ENCODE data around the gene PFKP. TPM values are rescaled to one million over a fixed set of nuclear protein-coding genes. Genes with fewer than 3 reads are reported as not detected.

The PFKP gene
- polyA plus RNA-seq, 5 donors = 6.3 to 10.6 (median 9.3) TPM

DNA sequence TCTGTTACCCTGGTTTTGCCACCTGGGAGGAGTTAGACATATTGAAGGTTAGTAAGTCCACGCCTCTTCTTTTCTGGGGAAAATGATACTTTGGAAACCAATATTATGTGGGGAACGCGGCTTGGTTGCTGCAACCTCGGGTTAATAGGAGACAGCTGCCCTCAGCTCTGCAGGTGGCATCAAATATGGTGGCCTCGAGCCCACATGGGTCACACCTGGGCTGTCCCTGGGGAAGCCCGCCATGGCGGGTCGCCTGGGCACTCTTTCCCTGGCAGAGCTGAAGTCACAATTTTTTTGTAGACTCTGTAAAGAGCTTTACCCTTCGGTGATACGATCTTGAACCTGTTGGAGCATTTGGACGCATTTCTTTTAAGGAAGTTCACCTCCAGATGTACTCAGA, 2.5 kb downstream of the PFKP start:
- no peak for DNase-seq

- DNase-seq = no peak
These were observed 4.3 kb downstream of the PFKP start for GRCh38 chr10:3071405-3072198.

- no peak for DNase-seq
These were observed 5.5 kb downstream of the PFKP start for GRCh38 chr10:3072641-3073360.

DNA sequence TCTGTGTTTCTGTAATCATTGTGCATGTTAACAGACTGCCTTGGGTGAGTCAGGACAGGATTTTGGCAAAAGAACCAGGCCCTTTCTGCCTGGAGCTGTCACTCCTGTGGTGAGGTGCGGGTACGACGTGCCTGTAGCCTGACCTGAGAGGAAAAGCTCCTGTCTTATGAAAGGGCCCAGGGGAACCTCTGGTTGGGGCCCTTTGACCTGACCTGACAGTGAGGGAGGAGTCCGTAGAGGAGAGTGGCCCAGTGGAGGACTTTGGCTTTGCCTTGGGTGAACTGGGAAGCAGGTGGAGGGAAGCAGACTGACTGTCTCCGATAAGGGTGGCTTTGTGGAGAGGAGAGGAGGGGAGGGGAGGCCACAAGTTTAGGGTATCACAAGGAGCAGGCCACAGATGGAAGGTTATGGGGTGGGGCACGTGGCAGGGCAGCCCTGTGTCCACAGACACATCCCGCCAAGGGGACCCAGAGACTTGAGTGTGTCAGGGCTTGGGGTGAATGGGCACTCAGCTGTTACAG, 6.9 kb downstream of the PFKP start:
- no peak for DNase-seq

- DNase-seq = no peak
These were observed 7.7 kb downstream of the PFKP start for GRCh38 chr10:3074985-3075600.

DNA sequence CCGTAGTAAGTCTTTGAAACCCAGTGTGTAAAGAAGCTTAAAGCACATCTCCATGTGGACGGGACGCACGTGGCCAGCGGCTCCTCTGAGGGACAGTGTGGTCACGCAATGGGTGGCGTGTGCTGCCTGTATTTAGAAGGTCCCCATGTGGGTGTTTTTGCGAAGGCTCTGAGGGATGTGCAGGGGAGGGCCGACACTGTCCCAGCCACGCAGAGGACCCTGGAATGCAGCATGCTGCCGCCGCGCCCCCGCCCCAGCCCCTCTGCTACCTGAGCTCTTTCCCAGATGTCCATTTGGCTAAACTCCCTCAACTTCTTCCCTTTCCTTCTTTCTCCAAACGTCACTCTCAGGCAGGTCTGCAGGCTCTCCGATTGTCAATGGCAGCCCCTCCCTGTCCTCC, 8.8 kb downstream of the PFKP start:
- no peak for DNase-seq

- DNase-seq = no peak
These were observed 10.2 kb downstream of the PFKP start for GRCh38 chr10:3077509-3077908.

GRCh38 chr10:3077940-3078630, 10.7 kb downstream of the PFKP start:
- no peak for DNase-seq

- no peak for DNase-seq
These were observed 14.1 kb downstream of the PFKP start for GRCh38 chr10:3081383-3081981.

DNA sequence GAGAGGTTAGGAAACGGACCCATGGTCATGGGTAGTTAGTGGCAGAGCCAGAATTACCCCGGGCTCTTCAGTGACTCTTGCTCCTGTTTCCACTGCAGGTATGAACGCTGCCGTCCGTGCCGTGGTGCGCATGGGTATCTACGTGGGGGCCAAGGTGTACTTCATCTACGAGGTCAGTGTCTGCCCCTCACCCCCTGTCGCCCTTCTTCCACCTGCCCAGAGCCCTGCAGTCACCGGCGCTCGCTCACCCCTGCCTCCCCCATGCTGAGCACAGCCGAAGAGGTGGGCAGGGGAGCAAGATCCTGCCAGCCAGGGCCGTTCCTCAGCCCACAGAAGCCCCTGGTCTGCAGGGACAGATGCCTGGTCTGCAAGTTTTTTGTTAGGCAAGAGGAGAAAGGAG, 14.9 kb downstream of the PFKP start:
- no peak for DNase-seq

GRCh38 chr10:3085785-3086567, 18.6 kb downstream of the PFKP start:
- no peak for DNase-seq

DNA sequence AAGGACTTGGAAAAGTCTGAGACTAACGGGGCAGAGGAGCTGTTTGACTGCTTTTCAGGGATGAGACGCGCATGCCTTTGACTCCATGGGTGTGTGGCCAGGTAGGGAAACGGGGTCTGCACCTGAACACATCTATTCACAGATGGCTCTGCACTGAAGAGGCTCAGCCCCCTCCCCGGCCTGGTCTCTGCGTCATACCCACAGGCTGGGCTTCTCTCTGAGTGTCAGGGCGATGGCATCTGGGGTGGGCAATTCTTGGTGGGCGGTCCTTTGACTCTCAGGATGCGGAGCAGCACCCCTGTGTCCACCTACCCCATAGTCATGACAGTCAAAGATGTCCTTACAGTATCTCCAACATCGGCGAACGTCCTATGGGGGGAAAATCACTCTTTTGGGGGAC, 23.0 kb downstream of the PFKP start:
- DNase-seq = no peak

DNA sequence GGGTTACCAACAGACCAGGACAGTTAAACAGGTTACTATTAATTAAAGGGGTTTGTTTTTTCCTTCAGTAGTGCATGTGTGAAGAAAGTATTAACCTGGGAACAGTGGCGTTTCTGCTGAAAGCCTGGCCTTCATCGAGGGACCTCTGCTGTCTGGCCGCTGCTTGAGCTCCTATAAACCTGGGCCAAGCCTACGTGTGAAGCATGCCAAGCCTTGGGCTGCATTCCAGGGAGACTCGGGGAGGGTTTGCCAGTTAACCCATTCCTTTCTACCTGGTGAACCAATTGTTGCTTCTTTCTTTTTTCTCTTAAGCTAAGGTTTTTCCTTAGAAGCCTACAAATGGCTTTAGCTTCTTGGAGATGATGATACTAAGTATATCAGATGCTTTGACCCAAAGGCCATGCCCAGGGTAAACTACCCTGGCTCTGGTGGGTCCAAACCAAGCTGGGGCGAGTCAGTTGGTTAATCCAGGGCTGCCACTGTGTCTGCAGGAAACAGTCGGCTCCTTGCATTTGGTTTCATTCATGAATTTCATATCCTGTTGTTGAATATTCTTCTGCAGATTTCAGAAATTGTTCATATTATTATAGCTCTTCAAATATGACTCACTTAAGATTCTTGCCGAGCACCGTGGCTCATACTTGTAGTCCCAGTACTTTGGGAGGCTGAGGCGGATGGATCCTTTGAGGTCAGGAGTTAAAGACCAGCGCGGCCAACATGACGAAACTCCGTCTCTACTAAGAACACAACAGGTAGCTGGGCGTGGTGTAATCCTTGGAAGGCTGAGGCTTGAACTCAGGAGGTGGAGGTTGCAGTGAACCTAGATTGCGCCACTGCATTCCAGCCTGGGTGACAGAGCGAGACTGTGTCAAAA, 23.8 kb downstream of the PFKP start:
- peak; percentile 46 to 47 for DNase-seq

DNA sequence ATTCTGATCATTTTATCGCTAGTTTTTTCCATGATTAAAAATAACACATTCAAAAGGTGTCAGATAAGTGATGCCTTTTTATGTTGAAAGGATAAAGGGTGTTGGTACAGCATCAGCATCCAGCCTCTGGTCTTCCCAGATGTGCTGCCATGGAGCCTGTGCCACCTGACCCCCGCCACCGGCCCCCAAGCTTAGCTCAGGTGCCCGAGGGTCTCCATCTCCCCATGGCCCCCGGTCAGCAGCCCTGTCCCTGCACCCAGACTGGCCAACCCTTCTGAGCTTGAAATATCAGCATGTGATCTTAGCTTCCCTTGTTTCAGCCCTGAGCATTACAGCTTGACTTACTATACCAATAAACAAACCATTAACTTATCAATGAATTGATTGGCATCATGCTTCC, 24.6 kb downstream of the PFKP start:
- no peak for DNase-seq

DNA sequence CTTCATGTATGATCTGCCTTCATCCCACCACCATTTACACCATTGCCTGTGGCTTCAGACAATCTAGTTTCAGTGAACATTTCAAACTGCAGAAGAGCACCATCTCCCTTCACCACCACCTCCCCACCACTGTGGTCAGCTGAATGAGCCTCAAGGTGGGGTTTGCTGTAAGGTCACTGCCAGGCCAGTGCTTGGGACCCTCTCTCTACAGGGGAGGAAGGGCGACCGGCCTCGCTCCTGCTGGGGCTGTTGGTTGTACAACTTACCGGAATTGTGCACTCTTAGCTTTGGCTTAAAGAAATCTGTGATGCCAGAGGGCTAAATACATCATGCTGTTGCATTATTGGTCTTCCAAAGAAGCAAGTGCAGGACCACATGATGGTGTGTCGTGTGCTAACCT, 26.6 kb downstream of the PFKP start:
- no peak for DNase-seq

- DNase-seq = no peak
These were observed 27.3 kb downstream of the PFKP start for GRCh38 chr10:3094609-3095036.

DNA sequence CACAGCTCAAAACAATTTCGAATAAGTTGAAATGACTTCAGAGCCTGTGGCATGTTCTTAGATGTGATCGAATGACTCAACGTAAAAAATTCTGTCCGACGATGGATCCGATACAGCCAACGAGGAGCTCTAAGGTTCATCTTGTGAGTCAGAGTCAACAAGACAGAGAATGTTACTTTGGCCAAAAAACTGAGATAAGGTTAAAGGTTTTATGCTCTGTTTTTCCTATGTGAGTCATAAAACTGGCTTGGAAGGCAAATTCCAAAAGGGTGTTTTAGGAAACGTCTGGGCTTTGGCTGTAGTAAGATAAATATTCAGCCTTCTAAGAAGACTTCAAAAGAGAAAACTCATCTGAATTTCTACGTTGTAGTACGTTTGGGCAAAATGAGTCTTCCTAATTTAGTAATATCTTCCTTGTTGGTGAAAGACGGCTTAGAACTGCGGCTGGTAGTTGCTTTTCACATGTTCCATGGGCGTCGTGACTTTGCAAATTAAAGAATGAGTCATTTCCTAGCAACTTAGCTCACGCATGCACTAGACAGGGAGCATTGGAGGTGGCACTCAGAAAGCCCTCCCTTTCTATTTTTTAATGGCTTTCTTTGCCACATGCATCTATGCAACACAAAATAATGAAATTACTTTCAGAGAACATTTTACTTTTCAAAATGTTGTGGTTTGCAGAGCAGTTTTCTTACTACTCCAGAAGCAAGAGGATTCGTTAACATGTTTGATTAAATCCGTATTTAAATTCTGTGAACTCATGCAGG, 28.2 kb downstream of the PFKP start:
- peak; percentile 44 to 65 for DNase-seq

GRCh38 chr10:3096149-3096548, 28.8 kb downstream of the PFKP start:
- DNase-seq = no peak

GRCh38 chr10:3097160-3097559, 29.8 kb downstream of the PFKP start:
- DNase-seq = no peak
